ENCODE measurements around the gene FADS2. TPM values are rescaled to one million over a fixed set of nuclear protein-coding genes. Genes with fewer than 3 reads are reported as not detected.

Gene FADS2
- total RNA-seq, 1 donor from 2014 or later = 35.7 TPM

DNA sequence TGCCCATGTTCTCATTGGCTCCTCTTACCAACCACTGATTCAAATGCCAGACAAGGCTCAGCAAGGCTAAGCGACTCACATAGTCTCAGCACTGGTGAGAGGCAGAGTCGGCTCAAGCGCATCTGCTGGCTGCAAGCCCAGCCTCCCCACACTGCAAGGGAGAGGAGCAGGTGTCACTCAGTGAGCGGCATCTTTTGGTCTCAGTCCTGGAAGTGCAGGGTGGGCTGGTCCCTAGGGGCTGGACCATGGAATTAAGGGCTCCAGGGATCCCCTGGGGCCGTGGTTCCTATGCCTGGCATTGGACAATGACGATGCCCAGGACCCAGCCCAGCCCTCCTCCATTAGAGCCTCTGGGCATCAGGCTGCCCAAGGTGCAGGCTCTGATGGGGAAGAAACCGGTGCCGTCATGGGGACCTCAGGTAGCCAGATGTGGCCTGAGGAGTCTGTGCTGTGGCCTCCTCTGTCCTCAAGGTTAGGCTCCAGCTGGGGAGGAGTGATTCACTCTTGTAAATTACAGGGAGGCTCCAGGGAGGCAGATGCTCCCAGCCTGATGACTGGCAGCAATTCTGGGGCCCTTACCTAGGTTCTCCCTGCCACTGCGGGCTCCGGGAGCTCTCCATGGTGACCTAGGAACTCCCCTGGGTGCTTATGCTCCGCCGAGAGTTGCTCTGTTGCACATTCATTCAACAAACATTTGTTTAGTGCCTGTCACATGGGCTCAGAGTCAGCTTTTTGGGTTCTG lies 28.0 kb downstream of the FADS2 start:
- DNase-seq (ENCODE audit: missing footprints) = peak; percentile 50
- intact Hi-C loops (cut with DNase I) = no loop called here
- ATAC-seq = no peak

DNA sequence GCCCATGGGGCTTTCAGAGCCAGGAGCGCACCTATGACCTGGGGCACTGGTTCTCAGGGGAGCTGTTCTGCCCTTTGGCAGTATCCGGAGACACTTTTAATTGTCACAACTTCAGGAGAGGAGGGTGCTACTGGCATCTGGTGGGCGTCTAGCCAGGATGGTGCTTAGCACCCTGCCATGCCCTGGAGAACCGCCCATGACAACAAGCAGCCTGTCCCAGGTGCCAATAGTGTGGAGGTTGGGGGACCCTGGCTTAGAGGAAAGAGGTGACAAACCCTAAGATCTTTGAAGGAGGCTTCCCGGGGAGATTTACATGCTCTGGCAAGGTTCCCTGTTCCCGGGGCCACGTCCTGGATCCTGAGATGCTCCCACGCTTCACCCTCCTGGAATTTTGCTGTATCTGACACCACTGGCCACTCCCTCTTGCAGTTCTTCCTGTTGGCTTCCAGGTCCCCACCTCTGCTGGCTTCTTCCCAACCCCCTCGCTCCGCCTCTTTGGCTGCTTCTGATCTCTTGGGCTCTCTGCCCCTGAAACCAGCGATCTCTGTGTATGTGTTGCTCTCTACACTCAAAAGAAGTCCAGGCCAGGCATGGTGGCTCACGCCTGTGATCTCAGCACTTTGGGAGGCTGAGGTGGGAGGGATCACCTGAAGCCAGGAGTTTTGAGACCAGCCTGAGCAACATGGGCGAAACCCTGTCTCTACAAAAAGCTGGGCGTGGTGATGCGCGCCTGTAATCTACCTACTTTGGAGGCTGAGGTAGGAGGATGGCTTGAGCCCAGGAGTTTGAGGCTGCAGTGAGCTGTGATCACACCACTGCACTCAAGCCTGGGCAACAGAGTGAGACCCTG lies 32.2 kb downstream of the FADS2 start:
- DNase-seq (ENCODE audit: missing footprints) = peak; percentile 78

DNA sequence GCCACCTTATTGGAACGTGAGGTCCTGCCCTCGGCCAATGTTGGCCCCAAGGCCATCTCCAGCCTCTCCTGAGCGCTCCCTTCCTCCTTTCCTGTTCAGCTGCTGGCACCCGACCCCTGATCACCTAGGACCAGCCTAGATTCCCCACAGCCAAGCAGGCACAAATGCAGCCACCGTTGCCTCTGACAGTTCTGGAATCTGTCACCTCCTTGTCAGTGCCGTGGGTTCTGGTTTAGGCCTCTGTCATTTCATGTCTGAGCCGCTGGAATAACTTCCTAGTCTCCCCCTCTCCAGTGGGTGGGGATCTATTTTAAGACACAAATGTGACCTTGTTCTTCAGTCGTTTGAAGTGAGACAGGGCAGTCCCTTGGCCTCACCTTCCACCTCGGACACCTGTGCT lies 33.5 kb downstream of the FADS2 start:
- DNase-seq (ENCODE audit: missing footprints) = peak; percentile 35
- intact Hi-C loops (cut with DNase I) = loop anchor here (5.0 kb wide), 1 partner anchor 34 kb away; the partner anchor contains the start of gene FADS2
- peak; percentile 80 for ATAC-seq

More for the DNA sequence above, 32.2 kb downstream of the FADS2 start:
- peak; percentile 77 for ATAC-seq
- intact Hi-C loops (cut with DNase I) = loop anchor here (5.0 kb wide), 1 partner anchor 33 kb away; the partner anchor contains the start of gene FADS2

DNA sequence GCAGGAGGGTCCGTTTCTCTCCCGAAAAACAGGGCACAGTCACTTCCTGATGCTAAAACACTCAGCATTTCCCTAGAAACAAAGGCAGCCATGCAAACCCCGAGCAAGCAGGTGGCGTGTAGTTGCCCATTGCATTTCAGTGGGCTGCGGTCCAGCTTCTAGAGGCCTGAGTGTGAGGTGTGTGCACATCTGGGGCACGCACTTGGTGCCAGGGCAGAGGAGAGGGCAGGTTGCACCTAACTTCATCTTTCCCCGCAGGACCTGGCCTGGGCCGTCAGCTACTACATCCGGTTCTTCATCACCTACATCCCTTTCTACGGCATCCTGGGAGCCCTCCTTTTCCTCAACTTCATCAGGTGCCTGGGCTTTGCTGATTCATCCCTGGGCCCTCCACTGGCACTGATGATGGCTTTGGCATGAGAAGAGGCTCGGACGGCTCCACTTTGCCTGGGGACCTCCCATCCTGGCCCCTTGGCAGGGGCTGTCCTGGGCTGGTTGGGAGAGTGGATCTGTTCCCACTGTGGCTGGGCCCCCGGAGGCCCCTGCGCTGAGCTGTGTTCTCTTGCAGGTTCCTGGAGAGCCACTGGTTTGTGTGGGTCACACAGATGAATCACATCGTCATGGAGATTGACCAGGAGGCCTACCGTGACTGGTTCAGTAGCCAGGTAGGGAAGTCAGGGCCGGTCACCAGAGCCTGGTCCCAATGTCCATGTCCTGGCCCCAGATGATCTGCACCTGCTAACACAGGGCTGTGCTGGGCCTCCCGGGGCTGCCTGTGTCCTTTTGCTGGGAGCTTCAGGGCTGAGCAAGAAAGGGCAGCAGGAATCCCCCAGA lies 34.8 kb downstream of the FADS2 start:
- DNase-seq (ENCODE audit: missing footprints) (peak; percentile 37), ATAC-seq (no peak)
- intact Hi-C loops (cut with DNase I) = loop anchor here (5.0 kb wide), 1 partner anchor 36 kb away; the partner anchor contains the start of gene FADS2

DNA sequence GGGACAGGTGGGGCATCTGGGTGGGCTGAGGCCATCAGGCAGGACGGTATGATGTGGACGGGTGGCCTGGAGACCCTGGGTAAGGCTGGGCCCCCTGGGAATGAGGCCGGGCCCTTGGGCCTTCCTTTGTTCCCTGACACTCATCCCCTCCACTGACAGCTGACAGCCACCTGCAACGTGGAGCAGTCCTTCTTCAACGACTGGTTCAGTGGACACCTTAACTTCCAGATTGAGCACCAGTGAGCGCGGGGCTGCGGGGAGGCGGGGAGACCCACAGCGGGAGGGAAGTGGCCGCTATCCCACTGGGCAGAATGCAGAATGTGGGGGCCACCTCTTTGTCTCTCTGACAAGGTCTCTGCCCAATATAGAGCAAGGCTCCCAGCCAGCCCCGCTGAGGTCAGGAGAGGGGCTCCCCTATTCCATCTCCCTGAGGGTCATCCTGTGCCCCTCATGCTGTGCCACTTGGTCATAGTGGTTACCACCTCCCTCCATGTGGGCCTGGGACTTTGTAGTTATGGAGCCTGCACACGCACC lies 35.5 kb downstream of the FADS2 start:
- no peak for ATAC-seq
- intact Hi-C loops (cut with DNase I) = loop anchor here (5.0 kb wide), 1 partner anchor 36 kb away; the partner anchor contains the start of gene FADS2

DNA sequence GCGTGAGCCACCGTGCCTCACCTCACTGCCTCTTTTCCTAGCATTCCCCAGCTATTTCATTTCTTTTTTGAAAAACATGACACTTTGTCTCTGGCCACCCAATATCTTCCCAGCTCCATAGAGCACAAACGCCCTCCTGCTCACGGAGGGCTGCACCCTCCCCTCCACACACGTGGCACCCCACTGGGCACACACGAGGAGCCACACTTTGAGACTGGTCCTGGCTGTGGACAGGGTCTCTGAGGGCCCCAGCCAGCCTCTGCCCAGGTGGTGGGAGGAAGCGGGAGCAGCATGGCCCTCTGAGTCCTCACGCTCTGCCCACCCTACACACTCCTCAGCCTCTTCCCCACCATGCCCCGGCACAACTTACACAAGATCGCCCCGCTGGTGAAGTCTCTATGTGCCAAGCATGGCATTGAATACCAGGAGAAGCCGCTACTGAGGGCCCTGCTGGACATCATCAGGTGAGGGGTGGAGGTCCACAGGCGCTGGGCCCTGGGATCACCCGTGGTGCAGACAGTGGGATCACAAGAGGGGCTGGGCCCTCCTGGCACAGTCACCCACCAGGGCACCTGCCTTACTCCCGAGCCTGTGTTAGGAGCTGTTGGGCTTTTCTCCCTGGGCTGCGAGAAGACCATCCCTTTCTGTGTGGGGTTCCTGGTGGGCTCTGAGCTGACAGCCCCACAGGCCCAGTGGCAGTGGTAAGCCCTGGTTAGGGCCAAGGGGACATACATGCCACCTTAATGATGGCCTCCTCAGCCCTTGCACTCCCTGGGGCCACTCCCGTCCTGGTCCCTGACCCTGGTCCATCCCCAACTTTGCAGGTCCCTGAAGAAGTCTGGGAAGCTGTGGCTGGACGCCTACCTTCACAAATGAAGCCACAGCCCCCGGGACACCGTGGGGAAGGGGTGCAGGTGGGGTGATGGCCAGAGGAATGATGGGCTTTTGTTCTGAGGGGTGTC lies 37.0 kb downstream of the FADS2 start:
- intact Hi-C loops (cut with DNase I) = loop anchor here (5.0 kb wide), 1 partner anchor 38 kb away; the partner anchor contains the start of gene FADS2
- ATAC-seq (no peak), DNase-seq (ENCODE audit: missing footprints) (peak; percentile 62)

More for the DNA sequence above, 35.5 kb downstream of the FADS2 start:
- DNase-seq (ENCODE audit: missing footprints) = peak; percentile 48

DNA sequence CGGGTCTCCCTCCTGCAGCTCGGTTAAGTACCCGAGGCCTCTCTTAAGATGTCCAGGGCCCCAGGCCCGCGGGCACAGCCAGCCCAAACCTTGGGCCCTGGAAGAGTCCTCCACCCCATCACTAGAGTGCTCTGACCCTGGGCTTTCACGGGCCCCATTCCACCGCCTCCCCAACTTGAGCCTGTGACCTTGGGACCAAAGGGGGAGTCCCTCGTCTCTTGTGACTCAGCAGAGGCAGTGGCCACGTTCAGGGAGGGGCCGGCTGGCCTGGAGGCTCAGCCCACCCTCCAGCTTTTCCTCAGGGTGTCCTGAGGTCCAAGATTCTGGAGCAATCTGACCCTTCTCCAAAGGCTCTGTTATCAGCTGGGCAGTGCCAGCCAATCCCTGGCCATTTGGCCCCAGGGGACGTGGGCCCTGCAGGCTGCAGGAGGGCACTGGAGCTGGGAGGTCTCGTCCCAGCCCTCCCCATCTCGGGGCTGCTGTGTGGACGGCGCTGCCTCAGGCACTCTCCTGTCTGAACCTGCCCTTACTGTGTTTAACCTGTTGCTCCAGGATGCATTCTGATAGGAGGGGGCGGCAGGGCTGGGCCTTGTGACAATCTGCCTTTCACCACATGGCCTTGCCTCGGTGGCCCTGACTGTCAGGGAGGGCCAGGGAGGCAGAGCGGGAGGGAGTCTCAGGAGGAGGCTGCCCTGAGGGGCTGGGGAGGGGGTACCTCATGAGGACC lies 38.3 kb downstream of the FADS2 start:
- intact Hi-C loops (cut with DNase I) = no loop called here
- ATAC-seq (no peak), DNase-seq (ENCODE audit: missing footprints) (peak; percentile 32)

DNA sequence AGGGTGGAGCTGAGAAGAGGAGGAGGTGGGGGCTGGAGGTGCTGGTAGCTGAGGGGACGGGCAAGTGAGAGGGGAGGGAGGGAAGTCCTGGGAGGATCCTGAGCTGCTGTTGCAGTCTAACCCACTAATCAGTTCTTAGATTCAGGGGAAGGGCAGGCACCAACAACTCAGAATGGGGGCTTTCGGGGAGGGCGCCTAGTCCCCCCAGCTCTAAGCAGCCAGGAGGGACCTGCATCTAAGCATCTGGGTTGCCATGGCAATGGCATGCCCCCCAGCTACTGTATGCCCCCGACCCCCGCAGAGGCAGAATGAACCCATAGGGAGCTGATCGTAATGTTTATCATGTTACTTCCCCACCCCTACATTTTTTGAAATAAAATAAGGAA lies 38.9 kb downstream of the FADS2 start:
- no peak for ATAC-seq
- intact Hi-C loops (cut with DNase I) = no loop called here

DNA sequence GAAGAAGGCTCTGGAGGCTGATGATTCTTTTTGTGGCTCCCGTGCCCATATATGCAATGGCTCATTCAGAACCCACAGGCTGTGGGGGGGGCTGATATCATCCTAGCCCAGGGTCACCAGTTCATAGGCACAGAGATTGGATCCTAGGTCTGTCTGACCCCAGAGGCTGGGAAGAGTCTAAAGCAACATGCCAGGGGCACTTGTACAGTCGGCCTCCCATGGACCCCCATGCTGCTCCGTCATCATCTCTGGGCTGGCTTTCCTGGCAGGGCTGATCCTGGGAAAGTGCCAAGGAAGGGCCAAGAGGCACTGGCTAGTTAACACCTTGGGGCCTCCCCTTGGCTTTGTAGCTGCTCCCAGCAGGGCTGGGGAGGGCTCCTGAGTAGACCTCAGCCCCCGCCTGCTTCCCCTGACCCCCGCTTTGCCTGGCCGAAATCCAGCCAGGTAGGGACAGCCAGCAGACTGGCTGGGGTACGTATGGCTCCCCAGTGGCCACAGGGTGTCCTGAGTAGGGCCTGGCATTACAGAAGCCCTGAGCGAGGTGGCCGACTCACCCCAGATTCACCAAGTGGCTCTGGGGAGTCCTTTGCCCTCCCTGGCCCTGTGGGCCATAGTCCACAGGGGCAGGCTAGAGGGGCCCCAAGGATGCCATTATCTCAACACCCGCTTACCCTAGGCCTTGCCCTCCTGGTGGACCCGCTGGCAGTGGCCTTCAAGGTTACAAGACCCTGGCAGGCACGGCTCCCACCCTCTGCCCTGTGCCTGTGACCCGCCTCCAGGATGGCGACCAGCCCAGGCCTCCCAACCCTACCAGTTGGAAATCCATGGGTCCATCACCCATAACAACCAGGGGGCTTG lies 40.7 kb downstream of the FADS2 start:
- DNase-seq (ENCODE audit: missing footprints) (peak; percentile 9), ATAC-seq (no peak)
- intact Hi-C loops (cut with DNase I) = no loop called here

More for the DNA sequence above, 38.9 kb downstream of the FADS2 start:
- DNase-seq (ENCODE audit: missing footprints) = no peak

DNA sequence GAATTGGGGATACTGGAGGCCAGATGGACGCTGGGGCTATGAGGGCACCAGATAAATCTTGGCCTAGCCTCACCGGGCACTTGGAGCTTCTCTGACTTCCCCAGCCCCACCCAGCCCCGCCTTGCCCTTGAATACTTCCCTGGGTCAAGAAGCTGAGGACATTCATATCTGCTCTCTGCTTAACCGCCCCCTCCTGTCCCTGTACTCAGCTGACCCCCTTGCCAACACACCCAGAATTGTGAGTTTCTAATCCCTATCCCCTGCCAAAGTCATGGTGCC lies 41.3 kb downstream of the FADS2 start:
- no peak for ATAC-seq
- peak; percentile 31 for DNase-seq (ENCODE audit: missing footprints)
- intact Hi-C loops (cut with DNase I) = no loop called here

DNA sequence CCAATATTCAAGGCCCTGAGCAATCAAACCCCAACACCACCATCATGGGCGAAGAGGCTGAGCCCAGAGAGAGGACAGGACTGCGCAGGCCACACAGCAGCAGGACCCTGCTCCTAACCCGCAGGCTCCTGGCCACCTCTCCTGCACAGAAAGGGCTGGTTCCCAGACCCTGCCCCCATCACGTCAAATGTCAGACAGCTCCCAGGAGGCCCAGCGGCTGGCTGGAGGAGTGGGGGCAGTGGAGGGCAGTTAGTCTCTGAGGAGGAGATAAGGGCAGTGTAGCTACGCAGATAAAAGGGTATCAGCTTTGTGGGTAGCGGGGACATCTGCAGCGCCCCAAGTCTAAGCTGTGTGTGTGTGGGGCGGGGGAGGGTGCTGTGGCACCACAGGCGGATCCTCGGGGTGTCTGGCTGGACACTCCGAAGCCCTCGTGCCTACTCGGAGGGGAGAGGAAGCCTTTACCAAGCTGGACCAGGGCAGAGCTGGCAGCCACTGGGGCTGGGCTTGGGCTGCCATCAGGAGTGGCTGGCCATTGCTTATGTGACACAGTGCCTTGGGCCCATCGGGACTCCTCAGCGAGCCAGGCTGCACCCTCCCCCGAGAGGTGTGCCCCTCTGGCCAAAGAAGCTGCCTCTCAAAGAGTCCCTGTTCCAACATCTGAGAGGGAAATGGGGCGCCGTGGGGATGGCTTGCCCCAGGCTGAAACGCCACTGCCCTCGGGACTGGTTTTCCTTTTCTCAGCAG lies 41.8 kb downstream of the FADS2 start:
- DNase-seq (ENCODE audit: missing footprints) (peak; percentile 64), ATAC-seq (no peak)
- intact Hi-C loops (cut with DNase I) = loop anchor here (2.0 kb wide), 2 partner anchors 29 to 73 kb away; no protein-coding TSS in a partner anchor

DNA sequence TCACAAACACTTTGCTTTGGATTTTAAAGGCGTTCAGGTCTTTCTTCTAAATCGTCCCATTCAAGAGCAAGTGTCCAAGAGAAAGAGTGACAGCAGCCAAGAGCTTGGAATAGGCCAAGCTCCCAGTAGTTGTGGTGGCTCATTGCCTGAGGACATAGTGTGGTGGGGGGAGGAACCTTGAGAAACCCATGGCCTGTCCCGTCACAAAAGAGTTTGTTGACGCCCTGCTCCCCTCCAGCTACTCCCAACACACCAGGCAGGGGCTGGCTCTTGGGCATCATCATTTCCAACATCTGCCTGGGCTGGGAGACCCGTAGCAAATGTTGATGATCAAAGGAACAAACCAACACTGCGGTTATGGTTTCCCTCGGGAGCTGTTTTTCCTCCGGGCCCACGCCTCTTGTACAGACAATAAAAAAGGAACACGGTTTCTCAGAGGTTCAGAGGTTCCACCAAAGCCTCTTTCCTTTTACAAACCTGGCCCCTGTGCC lies 42.5 kb downstream of the FADS2 start:
- intact Hi-C loops (cut with DNase I) = loop anchor here (1.0 to 2.0 kb wide), 3 partner anchors 28 to 77 kb away; no protein-coding TSS in a partner anchor
- peak; percentile 11 for DNase-seq (ENCODE audit: missing footprints)
- no peak for ATAC-seq

DNA sequence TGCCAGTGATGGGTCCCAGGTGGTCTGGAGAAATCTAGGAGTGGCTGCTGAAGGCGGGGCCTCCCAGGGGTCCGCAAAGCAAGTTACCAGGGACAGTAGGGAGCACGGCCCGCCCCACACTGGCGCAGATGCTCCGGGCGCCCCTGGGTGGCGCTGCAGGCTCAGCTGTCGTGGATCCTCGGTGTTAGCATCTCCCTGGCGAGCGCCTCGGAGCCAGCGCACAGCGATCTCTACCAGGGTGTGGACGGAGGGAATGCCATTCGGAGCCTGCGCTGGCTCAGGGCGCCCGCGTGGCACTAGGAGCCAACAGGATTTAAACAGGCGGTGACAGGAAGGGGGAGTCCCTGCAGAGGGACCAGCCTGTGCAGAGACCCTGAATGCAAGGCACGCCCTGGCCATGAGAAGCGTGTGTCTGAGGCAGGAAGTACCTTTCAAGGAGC lies 43.1 kb downstream of the FADS2 start:
- ATAC-seq = peak; percentile 86
- peak; percentile 91 for DNase-seq (ENCODE audit: missing footprints)
- intact Hi-C loops (cut with DNase I) = loop anchor here (1.0 to 2.0 kb wide), 3 partner anchors 28 to 76 kb away; no protein-coding TSS in a partner anchor

DNA sequence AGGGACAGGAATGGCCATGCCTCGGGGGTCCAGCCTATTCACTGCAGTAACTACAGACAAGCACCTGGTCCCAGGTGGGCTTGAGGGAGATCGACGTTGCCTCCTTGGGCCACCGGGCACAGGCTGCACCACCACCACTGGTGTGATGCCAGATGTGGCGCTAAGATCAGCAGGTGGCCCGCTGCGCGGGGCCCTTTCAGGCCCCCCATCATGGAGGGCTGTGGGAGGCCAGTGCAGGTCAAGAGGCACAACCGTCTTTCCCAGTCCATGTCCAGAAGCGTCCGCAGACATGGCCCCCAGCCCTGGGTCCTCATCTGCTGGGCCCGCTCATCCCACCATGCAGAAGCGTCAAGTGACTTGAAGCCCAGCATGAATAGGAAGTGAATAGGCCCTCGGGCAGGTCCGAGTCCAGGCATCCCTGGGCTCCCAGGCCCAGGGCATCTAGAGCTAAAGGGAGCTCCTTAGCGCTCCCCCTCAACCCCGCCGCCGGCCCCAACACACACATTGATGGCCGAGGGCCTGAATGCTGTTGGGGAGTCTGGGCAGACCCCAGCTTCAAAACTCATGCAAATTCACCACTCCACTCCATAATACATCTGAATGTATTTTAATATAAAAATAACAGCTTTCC lies 45.0 kb downstream of the FADS2 start:
- no peak for DNase-seq (ENCODE audit: missing footprints)
- ATAC-seq = no peak
- intact Hi-C loops (cut with DNase I) = no loop called here

Data from Right ventricle myocardium inferior (tissue), 1 donor.